NCI-H460 (cell line): ENCODE results near the gene CSNK1A1. TPM values are rescaled to one million over a fixed set of nuclear protein-coding genes. Genes with fewer than 3 reads are reported as not detected.
A peak's percentile ranks its signal among the peaks of the same experiment; 100 is the strongest.

Experiments
- DNase-seq: peaks from one replicate; pipeline ENCODE4 v3.0.0-alpha.2; 2016; ENCODE audit warnings: low read depth; ENCODE audit errors: extremely low read depth
- total RNA-seq: library from RNA; depleted of rRNA; stranded (reverse); fragments of >200 nt; shearing (Covaris generic); gene quantifications from 2 replicates; pipeline ENCODE4 v1.2.3, GENCODE V29; 2014; rRNA removed

CSNK1A1 gene
- total RNA-seq, 1 experiment from 2014 or later, result 335 TPM

- DNase-seq, result no peak
Measured at GRCh38 chr5:149443210-149443609, 108.0 kb downstream of the CSNK1A1 start.

DNA sequence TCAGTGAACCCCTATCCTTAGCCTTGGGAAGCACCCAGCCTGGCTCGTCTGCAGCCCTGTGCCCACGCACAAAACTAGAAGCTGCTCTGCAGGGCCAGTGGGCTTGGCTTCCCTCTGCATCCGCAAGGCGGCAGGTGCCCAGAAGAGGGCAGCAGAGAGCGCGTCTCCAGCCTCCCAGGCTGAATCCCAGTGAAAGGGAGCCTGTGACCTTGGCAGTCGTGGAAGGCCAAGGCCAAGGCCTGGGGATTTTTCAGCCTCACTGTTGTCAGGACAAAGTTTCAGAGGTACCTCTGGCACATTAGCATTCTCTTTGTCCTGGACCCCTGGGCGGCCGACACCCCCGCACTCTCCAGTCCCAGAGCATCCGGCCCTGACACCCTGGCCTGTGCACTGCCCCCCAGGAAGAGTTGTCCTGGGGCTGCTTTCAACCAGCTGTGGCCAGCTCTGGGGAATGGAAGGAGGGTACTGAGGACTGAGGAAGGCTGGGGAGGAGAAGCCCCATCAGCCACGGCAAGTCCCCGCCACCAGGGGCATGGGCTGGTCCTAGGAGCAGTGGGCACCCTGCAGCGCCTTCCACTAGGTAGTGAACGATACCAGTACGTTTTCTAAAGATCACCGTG, 108.6 kb downstream of the CSNK1A1 start:
- peak; percentile 71 for DNase-seq

Other genes with a start within 250 kb of the CSNK1A1 start
- gene GRPEL2, start 205.9 kb downstream of the CSNK1A1 start, total RNA-seq, result 75.5 and 92.3 TPM in 2 replicates
- gene PCYOX1L, start 193.4 kb downstream of the CSNK1A1 start, total RNA-seq, result 10.5 and 11.4 TPM in 2 replicates
- not detected in 2 replicates for gene IL17B, start 172.1 kb downstream of the CSNK1A1 start, total RNA-seq
- gene ARHGEF37, start 30.1 kb upstream of the CSNK1A1 start, total RNA-seq, result 1.6 and 1.8 TPM in 2 replicates
- 1.6 and 1.8 TPM in 2 replicates for gene PPARGC1B, start 178.9 kb upstream of the CSNK1A1 start, total RNA-seq